ENCODE measurements around the gene ASXL3. TPM values are rescaled to one million over a fixed set of nuclear protein-coding genes. Genes with fewer than 3 reads are reported as not detected.

The ASXL3 gene
- total RNA-seq, 1 donor from 2014 or later, result 8.2 TPM

DNA sequence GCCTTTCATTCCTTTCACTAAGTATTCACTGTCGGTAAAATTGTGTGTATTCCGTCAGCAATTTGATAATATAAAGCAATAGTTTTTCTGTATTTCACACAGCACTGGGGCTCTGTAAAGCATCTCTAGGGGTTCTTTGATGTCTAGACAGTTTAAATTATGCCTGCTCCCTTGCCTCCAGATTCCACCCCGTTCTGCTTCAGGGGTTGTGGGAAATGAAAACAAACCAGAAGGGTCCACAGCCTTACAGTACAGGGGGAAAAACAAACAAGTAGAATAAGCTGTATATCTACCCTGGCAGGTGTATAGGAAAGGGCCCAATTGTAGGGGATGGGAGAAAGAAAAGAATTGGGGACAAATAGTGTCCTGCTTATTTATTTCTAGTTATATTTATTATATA lies 63.1 kb downstream of the ASXL3 start:
- no peaks in the 10 kb centered on the region for H3K27me3 Mint-ChIP-seq (ENCODE audit: low read depth, unreplicated experiment)
- H3K27me3 ChIP-seq (ENCODE audit: insufficient read depth, low read length), result no peaks in the 10 kb centered on the region
- H2AFZ ChIP-seq (ENCODE audit: low read depth, low read length), result no peak overlapping the region
- H3K4me2 ChIP-seq (ENCODE audit: low read length), result no peak overlapping the region
- no peaks in the 10 kb centered on the region for H3K9me3 ChIP-seq (ENCODE audit: insufficient read depth, low read depth, low read length)
- H3K4me1 Mint-ChIP-seq (ENCODE audit: low read depth, unreplicated experiment), result no peaks in the 10 kb centered on the region
- H3K4me3 ChIP-seq (ENCODE audit: insufficient read depth, low read depth, low read length), result no peak overlapping the region
- TF ChIP-seq, protein P1, sequence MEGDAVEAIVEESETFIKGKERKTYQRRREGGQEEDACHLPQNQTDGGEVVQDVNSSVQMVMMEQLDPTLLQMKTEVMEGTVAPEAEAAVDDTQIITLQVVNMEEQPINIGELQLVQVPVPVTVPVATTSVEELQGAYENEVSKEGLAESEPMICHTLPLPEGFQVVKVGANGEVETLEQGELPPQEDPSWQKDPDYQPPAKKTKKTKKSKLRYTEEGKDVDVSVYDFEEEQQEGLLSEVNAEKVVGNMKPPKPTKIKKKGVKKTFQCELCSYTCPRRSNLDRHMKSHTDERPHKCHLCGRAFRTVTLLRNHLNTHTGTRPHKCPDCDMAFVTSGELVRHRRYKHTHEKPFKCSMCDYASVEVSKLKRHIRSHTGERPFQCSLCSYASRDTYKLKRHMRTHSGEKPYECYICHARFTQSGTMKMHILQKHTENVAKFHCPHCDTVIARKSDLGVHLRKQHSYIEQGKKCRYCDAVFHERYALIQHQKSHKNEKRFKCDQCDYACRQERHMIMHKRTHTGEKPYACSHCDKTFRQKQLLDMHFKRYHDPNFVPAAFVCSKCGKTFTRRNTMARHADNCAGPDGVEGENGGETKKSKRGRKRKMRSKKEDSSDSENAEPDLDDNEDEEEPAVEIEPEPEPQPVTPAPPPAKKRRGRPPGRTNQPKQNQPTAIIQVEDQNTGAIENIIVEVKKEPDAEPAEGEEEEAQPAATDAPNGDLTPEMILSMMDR (IDR thresholded peaks at IDR 0.05; ENCODE audit: insufficient read depth, low read depth, low read length), result no peak
- TF ChIP-seq EZH2 (IDR thresholded peaks at IDR 0.05; ENCODE audit: insufficient read depth, low read length), result no peak
- no peak overlapping the region for H3K9ac ChIP-seq (ENCODE audit: low read length)
- no peaks in the 10 kb centered on the region for H3K36me3 Mint-ChIP-seq (ENCODE audit: low read depth, unreplicated experiment)
- no peaks in the 10 kb centered on the region for H3K36me3 ChIP-seq (ENCODE audit: insufficient read depth, low read length)
- H3K27ac Mint-ChIP-seq (ENCODE audit: unreplicated experiment), result no peak overlapping the region
- no peak for FAIRE-seq
- H3K9me3 Mint-ChIP-seq (ENCODE audit: unreplicated experiment), result no peaks in the 10 kb centered on the region
- H3K4me1 ChIP-seq (ENCODE audit: insufficient read depth, low read length), result no peaks in the 10 kb centered on the region
- no peaks in the 10 kb centered on the region for H4K20me1 ChIP-seq (ENCODE audit: insufficient read depth, low read length)
- no peak overlapping the region for H3K4me3 Mint-ChIP-seq (ENCODE audit: unreplicated experiment)
- H3K27ac ChIP-seq (ENCODE audit: low read depth, low read length), result no peak overlapping the region
- H3K79me2 ChIP-seq (ENCODE audit: insufficient read depth, low read length), result no peaks in the 10 kb centered on the region
- no peak for DNase-seq (ENCODE audit: low read depth)

DNA sequence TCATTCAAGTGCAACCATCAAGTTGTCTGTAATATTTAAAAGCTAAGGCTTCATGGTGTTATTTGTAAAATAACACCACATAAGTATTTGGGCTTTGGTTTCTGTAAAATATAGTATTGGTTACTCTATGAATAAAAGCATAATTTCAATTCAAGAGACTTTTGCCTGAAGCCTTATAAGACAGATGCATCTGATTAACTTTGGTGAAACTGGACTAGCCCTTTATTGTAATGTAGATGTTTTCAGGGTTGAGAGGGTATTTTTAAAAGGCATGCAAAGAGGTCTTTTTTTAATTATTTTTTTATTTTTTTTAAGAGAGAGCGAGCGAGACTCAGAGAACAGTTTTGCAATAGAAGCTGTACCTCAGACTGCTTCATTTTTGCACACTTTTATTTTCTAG lies 66.5 kb downstream of the ASXL3 start:
- FAIRE-seq (no peak), DNase-seq (ENCODE audit: low read depth) (no peak)
- Histone ChIP-seq H4K20me1 (ENCODE audit: insufficient read depth, low read length) (no peaks in the 10 kb centered on the region), H3K36me3 (ENCODE audit: insufficient read depth, low read length) (no peaks in the 10 kb centered on the region), H3K4me3 (ENCODE audit: insufficient read depth, low read depth, low read length) (no peak overlapping the region), H3K79me2 (ENCODE audit: insufficient read depth, low read length) (no peaks in the 10 kb centered on the region), H3K27me3 (ENCODE audit: insufficient read depth, low read length) (no peaks in the 10 kb centered on the region), H3K9ac (ENCODE audit: low read length) (no peak overlapping the region), H2AFZ (ENCODE audit: low read depth, low read length) (no peak overlapping the region), H3K9me3 (ENCODE audit: insufficient read depth, low read depth, low read length) (no peaks in the 10 kb centered on the region), H3K27ac (ENCODE audit: low read depth, low read length) (no peak overlapping the region), H3K4me2 (ENCODE audit: low read length) (no peak overlapping the region), H3K4me1 (ENCODE audit: insufficient read depth, low read length) (no peaks in the 10 kb centered on the region)
- no peak overlapping the region for H3K4me3 Mint-ChIP-seq (ENCODE audit: unreplicated experiment)
- H3K27me3 Mint-ChIP-seq (ENCODE audit: low read depth, unreplicated experiment), result no peaks in the 10 kb centered on the region
- no peaks in the 10 kb centered on the region for H3K9me3 Mint-ChIP-seq (ENCODE audit: unreplicated experiment)
- no peaks in the 10 kb centered on the region for H3K4me1 Mint-ChIP-seq (ENCODE audit: low read depth, unreplicated experiment)
- H3K36me3 Mint-ChIP-seq (ENCODE audit: low read depth, unreplicated experiment), result no peaks in the 10 kb centered on the region
- TF ChIP-seq EZH2 (IDR thresholded peaks at IDR 0.05; ENCODE audit: insufficient read depth, low read length), result no peak
- TF ChIP-seq, protein P1 (IDR thresholded peaks at IDR 0.05; ENCODE audit: insufficient read depth, low read depth, low read length), result no peak
- no peak overlapping the region for H3K27ac Mint-ChIP-seq (ENCODE audit: unreplicated experiment)

DNA sequence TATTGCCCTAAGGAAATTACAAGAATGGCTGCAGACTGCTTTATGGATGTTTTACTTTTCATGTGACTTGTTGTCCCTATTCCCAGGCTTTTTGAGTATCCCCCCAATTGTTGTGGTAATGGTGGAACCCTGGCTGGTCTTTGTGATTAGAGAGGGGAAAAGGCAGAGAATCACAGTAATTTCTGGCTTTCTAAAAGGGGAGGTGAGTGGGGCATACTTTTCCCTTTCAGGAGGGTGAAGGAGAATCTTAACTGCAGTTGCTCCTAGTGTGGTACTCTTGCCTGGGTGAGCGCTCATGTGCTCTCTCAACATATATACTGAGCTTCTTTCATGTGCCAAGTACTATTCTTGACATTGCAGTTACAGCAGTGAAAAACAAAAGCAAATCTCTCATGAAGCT lies 69.3 kb downstream of the ASXL3 start:
- Mint-ChIP-seq H3K27me3 (ENCODE audit: low read depth, unreplicated experiment) (no peaks in the 10 kb centered on the region), H3K9me3 (ENCODE audit: unreplicated experiment) (no peaks in the 10 kb centered on the region), H3K27ac (ENCODE audit: unreplicated experiment) (no peak overlapping the region), H3K4me1 (ENCODE audit: low read depth, unreplicated experiment) (no peaks in the 10 kb centered on the region), H3K4me3 (ENCODE audit: unreplicated experiment) (no peak overlapping the region), H3K36me3 (ENCODE audit: low read depth, unreplicated experiment) (no peaks in the 10 kb centered on the region)
- Histone ChIP-seq H3K27me3 (ENCODE audit: insufficient read depth, low read length) (no peaks in the 10 kb centered on the region), H3K4me1 (ENCODE audit: insufficient read depth, low read length) (no peaks in the 10 kb centered on the region), H3K4me3 (ENCODE audit: insufficient read depth, low read depth, low read length) (no peak overlapping the region), H3K27ac (ENCODE audit: low read depth, low read length) (no peak overlapping the region), H3K4me2 (ENCODE audit: low read length) (no peak overlapping the region), H4K20me1 (ENCODE audit: insufficient read depth, low read length) (no peaks in the 10 kb centered on the region), H3K9me3 (ENCODE audit: insufficient read depth, low read depth, low read length) (no peaks in the 10 kb centered on the region), H3K36me3 (ENCODE audit: insufficient read depth, low read length) (no peaks in the 10 kb centered on the region), H2AFZ (ENCODE audit: low read depth, low read length) (no peak overlapping the region), H3K79me2 (ENCODE audit: insufficient read depth, low read length) (no peaks in the 10 kb centered on the region), H3K9ac (ENCODE audit: low read length) (no peak overlapping the region)
- FAIRE-seq (no peak), DNase-seq (ENCODE audit: low read depth) (no peak)
- no peak for TF ChIP-seq EZH2 (IDR thresholded peaks at IDR 0.05; ENCODE audit: insufficient read depth, low read length)
- TF ChIP-seq, protein P1 (IDR thresholded peaks at IDR 0.05; ENCODE audit: insufficient read depth, low read depth, low read length), result no peak
